Inflammatory macrophage treated with lipopolysaccharide for 1 hour (primary cell): ENCODE results near the gene ANKRD60.
A peak's percentile ranks its signal among the peaks of the same experiment; 100 is the strongest.

ENCODE experiments used
- DNase-seq, 2 donors: peaks; one replicate each; pipeline ENCODE4 v3.0.0-alpha.2; 2020 to 2022

Gene ANKRD60, protein sequence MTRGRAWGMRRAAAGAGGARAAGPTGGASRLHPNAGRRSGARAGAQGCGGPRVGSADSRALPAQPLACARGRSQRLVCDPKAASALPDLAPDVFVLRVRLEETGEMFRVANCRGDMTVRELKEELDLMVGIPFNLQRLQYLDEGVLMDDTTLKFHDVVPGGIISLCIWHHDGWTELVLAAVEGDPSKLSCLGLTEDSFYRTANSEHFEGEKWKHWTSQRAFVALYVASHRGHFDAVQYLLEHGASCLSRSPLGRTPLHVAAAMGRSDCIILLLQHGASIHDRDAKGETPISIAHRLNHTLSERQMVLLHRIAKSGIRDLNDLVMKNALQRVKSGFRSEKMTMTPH

DNA sequence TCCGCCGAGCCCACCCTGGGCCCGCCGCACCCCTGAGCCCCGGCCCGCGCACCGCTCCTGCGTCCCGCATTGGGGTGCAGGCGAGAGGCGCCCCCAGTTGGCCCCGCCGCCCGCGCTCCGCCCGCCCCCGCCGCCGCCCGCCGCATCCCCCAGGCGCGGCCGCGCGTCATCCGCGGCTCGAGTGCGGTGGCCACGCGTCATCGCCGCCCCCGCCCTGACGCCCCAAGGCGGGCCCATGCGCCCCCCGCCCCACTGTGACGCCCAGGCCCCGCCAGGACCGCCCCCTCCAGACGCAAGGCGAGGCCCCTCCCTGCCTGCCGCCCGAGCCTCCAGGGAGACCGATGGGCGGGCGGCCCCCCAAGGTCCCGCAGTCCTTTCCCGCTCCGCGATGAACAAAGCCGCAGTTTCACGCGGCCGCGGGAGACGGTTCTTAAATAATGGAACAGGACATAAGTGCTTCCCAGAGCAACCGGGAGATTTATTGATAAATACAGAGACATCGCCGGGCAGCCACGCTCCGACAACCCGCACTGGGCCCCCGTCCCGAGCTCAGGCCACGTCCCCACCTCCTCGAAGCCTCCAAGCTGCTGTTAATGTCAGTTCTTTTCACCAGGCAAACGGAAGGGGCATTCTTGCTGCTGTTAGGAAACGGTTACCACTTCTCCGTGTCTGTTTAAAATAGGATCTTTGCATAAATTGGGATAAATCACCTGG is at the start of gene ANKRD60:
Gene ANKRD60 (minus strand): TSS at position 170 of the 714 bp plus-strand sequence. CDS start 0 bp downstream, at position 170.
- no peak for DNase-seq

DNA sequence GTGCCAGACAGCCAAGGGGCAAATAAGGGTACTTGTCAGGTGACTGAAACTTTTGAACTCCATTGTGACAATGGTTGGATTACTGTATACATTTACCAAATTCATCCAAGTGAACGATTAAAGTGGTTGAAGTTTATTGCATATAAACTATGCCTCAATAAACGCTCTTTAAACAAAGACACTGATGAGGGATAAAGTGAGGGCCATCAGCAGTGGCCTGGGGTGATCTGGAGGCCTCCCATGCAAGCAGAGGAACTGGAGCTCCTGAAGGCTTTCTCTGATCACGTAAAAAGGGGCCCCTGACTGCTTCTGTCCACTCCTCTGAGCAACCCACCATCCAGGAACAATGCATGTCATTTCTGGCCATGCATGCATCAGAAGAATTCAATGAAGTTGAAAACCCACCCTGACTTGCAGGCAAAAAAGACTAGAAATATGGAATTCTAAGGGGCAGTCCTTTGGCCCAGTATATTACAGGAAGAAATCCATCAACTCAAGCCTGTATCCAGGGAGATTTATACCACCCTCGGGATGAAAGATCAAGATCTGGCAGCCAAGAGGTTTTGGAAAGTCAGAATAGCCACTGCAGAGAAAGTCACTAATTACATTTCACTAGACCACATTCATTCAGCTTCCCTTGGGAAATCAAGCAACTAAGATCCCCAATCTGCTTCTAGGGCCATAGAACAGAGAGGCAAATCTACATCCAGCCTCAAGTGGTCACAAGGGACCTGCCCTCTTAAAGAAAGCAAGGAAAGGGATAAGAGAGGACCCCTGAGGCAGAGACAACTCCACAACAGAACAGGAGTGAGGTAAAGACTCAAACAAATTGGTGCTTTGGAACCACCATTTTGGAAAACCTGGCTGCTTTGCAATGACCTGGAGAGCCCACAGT is 49.4 kb upstream of the ANKRD60 start:
- no peak for DNase-seq

DNA sequence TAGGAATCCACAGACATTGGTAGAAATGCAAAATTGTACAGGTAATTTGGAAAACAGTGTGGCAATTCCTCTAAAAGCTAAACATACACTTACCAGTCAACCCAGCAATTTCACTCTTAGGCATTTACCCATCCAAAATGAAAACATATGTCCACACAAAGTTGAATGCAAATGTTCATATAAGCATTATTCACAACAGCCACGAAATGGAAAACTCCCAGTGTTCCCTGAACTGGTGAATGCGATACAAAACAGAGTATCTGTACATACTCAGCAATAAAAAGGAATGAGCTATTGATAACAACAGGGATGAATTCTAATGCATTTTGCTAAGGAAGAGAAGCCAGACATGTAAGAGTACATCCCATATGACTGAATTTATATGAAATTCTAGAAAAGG is 48.7 kb upstream of the ANKRD60 start:
- no peak for DNase-seq

DNA sequence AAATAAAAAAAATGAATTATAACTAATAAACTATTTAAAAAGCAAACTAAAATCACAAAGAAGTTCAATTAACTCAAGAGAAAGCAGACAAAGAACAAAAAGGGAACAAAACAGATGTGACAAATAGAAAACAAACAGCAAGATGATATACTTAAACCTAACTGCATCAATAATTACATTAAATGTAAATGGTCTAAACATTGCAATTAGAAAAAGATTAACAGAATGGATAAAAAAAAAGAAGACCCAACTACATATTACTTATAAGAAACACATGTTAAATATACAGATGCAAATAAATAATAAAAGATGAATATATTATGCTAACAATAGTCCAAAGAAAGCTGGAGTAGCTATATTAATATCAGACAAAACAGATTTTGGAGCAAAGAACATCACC is 45.9 kb upstream of the ANKRD60 start:
- DNase-seq, result no peak

DNA sequence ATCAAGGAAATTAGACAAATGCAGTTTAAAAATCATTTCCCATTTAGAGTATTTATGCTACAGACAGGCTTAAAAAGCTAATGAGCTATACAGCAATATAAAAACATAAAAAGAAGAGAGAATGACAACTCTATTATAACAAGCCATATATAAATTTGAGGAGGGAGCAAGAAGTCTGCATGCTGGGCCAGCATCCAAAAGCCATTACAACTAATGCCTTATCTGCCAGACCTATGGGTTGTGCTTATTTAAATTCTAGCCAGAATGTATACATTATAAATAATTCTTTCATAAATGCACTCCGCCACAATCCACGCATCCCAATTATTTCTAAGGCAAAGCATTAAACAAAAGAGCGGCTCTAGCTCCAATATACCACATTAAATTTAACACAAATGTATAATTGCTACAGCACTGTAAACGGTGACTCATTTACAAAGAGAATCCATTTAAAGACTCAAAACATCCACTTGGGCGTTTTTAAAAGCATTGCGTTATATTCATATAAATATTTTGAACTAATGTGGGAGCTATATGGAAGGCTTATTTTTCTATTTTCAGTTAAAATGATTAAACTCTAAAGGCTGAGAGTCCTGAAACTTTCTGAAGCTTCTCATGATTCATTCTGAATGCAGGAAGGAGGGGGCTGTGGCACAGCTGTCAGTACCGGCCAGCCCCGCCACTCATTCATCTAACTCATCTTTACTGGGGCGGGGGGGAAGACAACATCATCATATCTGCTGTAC is 43.3 kb upstream of the ANKRD60 start:
- no peak for DNase-seq

DNA sequence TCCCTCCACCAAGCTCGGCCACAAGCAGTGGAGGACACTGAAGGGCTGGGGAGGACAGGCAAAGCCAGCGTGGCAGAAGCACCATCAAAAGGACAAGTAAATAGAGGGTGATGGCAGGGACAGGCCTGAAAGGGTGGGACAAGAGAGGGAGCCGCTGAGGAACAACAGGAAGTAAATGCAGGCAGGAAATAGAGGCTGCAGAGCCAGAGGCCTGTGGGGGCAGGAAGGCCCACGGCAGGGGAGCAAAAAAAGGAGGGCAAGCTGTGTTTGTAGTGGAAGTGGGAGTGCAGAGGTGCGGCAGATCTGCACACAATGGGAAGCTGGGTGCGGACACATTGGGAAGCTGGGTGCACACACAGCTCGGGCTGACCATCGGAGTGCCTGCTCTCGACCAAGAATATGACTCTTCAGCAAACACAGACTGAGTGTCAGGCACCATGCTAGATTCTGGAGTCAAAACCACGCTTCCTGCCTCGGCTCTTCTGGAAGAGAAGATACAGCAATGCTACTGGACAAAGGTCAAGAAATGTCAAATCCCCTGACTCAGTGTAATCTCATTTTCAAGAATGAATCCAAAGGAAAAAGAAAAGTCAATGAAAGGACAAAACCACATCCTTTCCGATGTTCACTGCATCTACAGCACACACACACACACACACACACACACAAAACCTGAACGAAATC is 40.6 kb upstream of the ANKRD60 start:
- DNase-seq, result no peak

DNA sequence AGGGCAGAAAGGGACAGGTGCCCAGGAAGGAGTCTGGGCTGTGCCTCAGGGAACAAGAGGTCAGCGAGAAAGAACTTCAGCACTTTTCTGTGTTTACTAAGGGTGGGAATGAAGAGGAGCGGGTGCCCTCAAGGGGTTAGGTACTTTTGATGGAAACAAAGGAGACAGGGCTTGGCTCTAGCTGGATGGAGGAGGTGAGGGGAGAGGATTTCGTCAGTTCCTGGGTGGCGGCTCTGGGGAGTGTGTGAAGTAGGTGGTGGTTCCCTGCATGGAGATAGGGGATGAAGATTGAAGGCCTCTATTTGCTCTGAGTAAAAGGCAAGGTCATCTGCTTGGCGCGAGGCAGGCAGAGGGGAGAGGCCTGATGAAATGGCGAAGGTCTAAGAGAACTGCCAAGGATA is 40.0 kb upstream of the ANKRD60 start:
- DNase-seq, result no peak

DNA sequence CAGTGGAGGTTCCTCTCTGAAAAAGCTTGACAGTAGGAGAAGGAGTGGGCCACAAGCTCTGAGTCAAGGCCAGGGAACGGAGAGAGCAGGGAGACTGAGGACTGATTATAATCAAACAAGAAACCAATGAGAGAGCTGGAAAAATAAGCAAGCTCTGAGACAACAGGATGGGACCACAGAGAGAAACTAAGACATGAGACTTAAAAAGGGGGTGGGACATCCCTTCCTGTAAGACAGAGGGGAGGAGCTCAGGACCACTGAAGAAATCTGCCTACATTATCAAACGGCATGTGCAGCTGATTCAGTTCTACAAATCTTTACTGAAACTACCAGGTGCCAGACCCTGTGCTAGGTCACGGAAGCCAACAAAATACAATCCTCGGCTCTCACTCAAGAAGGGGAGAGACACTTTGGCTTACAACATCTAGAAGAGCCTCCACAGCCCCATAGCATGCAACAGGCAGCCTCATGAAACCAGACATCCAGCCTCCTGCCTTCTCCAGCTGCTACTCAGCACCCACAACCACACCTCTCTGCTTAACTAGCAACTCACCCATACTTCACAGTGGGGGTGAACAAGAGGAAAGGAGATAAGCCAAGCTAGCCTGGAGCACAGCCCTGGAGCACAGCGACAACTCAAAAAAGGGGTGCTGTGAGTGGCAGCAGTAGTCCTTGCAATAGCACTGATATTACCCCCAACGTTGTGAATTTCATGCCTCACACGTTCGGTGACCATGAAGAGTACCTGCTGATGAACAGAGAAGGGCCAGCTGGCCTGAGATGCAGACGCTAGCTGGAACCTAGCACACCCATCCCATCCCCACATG is 39.1 kb upstream of the ANKRD60 start:
- no peak for DNase-seq

DNA sequence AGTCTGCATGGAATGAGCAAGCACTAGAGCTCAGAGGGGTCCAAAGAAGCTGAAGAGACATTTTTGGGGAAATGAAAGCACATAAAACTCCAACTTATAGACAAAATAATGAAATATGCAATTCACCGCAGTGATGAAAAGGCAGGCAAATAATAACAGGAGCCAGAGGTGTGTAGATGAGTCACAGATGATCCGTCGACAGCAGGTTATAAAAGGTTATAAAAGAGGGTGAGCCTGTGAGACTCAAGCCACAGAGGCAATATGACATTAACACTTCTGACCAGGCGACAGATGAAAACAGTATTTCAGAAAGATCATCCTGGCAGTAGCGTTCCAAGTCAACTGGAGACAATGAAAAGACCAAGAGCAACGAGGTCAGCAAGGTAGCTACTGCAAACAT is 35.8 kb upstream of the ANKRD60 start:
- DNase-seq, result no peak

DNA sequence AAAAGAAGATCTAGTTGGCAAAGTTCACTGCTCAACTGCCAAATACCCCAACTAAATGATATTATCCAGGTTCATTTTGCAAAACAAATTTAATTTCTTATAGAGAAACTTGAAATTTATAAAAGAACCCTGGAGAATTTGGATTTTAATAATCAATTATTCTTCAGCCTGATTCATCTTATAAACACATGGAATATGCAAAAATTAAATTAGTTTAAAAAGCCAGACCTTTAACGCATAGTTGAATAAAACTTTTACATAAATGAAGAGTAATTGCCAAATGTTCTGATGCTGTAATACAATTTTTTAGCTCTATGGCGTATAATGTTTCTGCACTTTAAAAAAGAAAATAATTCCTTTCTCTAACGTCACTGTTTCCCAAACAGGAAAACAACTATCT is 33.2 kb upstream of the ANKRD60 start:
- DNase-seq, result no peak

DNA sequence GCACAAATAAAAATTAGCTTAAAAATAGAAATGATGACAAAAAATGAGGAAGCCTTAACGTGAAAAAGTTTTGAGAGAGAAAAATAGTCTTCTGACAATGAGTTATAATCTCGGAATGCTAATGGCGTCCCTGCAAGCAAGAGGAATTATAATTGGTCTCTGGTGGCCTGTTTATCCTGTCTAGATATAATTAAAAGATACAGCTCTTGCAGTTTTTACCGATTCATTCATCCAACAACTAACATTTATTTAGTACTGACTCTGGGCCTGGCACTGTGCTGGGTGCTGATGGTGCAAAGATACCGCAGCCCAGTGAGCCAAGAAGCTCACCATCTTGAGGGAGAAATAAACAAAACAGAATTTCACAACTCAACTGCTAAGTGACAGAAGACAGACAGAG is 31.6 kb upstream of the ANKRD60 start:
- no peak for DNase-seq

DNA sequence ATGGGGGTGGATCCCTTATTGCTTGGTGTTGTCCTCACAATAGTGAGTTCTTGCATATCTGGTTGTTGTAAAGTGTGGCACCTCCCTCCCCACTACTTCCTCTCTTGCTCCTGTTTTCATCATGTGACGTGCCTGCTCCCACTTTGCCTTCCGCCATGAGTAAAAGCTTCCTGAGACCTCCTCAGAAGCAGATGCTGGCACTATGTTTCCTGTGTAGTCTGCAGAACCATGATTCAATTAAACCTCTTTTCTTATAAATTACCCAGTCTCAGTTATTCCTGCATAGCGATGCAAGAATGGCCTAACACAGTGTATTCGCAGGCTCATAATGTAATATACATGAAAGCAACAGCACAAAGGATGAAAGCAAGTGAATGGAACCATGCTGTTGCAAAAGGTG is 28.4 kb upstream of the ANKRD60 start:
- DNase-seq, result peak; percentile 64 to 80

DNA sequence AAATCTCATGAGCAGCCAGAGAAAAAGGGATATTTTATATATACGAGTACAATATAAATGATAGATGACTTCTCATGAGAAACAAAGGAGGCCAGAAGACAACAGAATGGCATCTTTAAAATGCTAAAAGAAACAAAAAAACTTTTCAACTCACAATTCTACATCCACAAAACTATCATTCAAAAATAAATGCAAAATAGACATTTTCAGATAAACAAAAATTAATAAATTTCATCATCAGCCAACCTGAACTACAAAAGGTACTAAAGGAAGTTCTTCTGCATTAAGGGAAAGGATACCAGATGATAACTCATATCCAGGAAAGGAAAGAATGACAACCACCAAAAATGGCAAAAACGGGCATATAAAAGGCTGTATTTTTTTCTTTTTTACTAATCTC is 27.9 kb upstream of the ANKRD60 start:
- DNase-seq, result no peak

DNA sequence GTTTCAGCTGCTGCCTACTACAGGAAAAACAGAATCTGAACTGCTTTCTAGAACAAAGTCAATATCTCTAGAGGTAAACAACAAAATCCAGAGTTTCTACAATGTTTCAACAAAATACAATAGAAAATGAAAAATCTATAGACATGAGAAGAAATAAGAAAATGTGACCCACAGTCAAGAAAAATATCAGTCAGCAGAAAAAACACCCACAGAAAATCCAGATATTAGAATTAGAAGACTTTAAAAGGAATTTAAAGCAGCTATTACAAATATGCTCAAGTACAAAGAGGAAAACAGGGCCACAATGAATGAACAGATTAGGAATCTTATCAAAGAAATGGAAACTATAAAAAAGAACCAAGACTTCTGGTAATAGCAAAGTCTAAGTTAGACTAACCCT is 26.4 kb upstream of the ANKRD60 start:
- DNase-seq, result no peak

DNA sequence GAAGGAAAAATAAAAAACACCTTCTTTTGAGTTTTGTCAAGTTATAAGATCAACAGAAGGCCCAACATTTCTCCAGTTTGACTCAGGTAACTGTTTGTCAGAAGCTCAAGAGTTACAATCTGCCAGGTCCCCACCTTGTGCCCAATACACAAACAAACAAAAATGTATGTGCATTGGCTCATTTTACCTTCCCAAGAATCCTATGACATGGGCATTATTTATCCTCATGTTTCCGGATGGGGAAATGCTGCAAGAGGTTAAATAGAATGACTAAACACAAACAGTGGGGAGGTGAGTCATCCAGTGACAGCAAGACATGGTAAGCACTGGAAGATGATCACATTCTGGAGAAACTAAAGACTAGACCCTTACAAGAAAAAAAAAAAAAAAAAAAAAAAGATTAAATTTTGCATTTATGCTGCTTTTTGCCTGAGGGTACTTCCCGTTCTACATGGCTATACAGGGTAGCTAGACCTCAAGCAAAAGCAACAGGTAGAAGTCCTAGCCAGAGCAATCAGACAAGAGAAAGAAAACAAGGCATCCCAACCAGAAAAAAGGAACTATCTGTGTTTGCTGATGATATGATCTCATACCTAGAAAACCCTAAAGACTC is 23.6 kb upstream of the ANKRD60 start:
- DNase-seq, result peak; percentile 82 to 92

DNA sequence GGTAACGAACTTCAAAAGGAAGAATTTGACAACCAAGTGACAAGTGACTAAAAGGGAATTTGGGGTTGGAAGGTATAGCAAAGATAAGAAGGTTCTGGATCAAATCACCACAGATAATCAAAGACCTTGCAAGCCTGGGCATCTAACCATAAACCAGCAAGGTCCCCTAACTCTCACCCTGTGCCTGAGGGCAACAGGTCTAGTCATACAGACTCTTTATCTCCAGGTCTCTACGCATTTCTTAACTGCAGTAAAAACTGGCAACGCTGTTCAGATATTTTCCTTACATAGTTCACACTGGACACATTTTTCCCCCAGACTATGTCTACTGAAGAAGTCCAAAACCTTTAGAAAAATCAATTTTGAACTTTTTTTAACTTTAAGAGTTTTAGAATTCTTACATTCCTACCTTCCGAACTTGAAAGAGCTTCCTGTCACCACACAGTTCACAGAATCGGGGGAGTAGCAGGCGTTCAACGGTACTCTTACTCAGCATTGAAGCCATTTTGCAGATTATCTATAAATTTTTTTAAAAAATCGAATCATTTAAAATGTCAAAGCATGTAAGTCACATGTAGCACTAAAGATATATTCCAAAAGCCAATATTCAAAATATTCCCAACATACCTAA is 23.0 kb upstream of the ANKRD60 start:
- no peak for DNase-seq

DNA sequence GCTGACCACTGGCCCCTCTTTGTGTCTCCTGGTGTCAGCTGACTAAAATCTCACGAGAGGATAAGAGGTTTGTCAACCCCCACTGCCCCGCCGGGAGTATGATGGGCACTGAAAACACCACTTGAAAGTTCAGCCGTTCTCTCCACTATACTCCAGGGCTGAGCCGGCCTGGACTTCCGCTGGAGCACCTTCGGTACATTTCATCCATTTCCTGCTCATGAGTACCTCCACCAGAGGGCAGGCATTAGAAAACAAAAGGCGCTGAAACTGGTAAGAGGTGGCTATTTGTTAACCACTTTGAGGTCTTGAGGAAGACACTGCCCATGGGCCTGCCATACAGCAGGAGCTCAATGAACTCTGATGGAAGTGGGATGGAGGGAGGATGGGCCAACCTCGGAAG is 17.9 kb upstream of the ANKRD60 start:
- DNase-seq, result no peak

DNA sequence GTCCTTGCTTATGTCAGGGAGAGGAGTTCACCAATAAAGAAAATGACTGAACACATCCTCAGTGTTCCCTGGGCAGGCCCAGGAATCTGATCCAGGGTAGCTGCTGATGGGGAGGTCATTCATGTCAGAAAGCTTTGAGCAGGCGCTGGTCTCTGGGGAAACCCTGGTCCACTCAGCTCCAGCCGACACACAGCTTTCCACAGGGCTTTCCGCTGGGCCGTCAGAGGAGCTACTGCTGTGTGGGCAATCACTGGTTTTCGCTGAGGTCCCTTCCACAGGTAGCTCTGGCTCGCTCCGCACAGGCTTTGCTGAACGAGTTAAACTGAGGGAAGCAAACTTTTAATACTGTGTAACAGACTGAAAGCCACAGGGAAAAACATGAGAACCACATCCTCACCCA is 17.5 kb upstream of the ANKRD60 start:
- no peak for DNase-seq

DNA sequence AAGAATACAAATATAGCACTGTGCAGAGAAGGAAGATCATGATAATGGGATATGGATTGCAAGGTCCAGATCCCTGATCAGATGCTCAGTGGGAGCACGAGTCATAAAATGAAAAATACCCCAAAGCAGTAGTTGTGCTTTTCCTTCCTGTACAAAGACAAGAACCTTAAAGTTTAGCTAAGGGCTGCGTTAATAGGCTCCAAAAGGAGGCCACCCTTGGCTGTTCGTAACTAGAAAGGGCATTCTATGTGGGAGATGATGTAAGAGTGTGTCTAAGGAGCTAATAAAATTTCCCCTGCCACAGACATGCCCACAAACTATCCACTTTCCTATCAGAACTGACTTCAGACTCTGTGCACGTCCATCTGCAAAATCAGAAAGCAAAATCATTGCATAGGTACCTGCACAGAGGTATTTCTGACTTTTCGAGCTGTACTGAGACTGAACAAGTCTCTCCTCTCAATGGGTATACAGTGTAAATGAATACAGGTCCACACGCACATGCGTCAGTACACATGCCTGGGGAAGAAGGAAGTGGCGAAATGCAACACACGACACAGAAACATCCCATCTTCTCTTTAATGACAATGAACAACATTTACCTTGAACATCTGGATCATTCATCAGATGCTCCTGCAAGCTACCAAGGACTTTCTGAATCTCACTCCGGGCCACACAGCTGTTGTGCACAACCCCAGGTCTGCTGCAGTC is 16.9 kb upstream of the ANKRD60 start:
- DNase-seq, result no peak
